ENCODE results near the gene RPRML. TPM values are rescaled to one million over a fixed set of nuclear protein-coding genes. Genes with fewer than 3 reads are reported as not detected.

RPRML gene
- total RNA-seq, 4 donors from 2014 or later: 0.64 to 6.8 (median 3.3) TPM

DNA sequence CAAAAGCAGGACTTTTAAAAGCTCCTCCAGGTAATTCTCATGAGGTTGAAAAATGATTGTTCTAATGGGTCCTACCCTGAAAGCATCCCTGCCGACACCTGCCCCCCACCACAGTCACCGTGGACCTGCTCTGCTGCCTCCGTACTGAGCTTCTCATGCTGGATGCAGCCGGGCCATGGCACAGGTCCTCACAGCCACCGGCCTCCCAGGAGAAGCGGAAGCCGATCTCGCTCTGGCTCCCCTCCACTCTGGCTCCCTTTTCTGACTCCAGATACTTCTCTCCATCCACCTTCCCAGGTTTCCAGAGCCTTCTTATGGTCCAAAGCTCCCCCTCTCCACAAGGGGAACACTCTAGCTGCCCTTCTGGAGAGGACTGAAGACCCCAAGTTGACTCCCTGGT, 10.2 kb downstream of the RPRML start:
- no peak for DNase-seq (ENCODE audit: low spot score in 2 of 2)
- Histone ChIP-seq H3K9me3 (no peaks in the 10 kb centered on the region), H3K27ac (no peak overlapping the region), H3K4me3 (no peak overlapping the region), H3K36me3 (peaks cover 21% of the 10 kb centered on the region), H3K4me1 (peaks cover 21% of the 10 kb centered on the region), H3K27me3 (no peaks in the 10 kb centered on the region)
- 93% methylated on average over 8 of the region's 8 CpGs for WGBS
- no peak for TF ChIP-seq POLR2AphosphoS5 (IDR thresholded peaks at IDR 0.05)

GRCh38 chr17:46968224-46968834, 10.7 kb downstream of the RPRML start:
- H3K27me3 ChIP-seq: no peaks in the 10 kb centered on the region
- TF ChIP-seq EP300 (IDR thresholded peaks at IDR 0.05): no peak
- no peak for TF ChIP-seq POLR2AphosphoS5 (IDR thresholded peaks at IDR 0.05)
- no peak for TF ChIP-seq CTCF (IDR thresholded peaks at IDR 0.05)
- TF ChIP-seq POLR2A (IDR thresholded peaks at IDR 0.05): no peak
- no peak for DNase-seq (ENCODE audit: low spot score in 2 of 2)
- 87% methylated on average over 6 of the region's 6 CpGs for WGBS
- peaks cover 21% of the 10 kb centered on the region for H3K36me3 ChIP-seq
- no peaks in the 10 kb centered on the region for H3K9me3 ChIP-seq
- peaks cover 17% of the 10 kb centered on the region for H3K4me1 ChIP-seq
- H3K4me3 ChIP-seq: no peak overlapping the region
- H3K27ac ChIP-seq: no peak overlapping the region

- Histone ChIP-seq H3K36me3 (peaks cover 21% of the 10 kb centered on the region), H3K27me3 (no peaks in the 10 kb centered on the region), H3K4me3 (no peak overlapping the region), H3K4me1 (peaks cover 2% of the 10 kb centered on the region), H3K27ac (no peak overlapping the region), H3K9me3 (no peaks in the 10 kb centered on the region)
- DNase-seq (ENCODE audit: low spot score in 2 of 2): no peak
- TF ChIP-seq POLR2A (IDR thresholded peaks at IDR 0.05) (no peak), EP300 (IDR thresholded peaks at IDR 0.05) (no peak), CTCF (IDR thresholded peaks at IDR 0.05) (no peak), POLR2AphosphoS5 (IDR thresholded peaks at IDR 0.05) (no peak)
- WGBS: 65% methylated on average over 9 of the region's 9 CpGs
Measured at GRCh38 chr17:46964315-46965265, 14.5 kb downstream of the RPRML start.

- TF ChIP-seq POLR2AphosphoS5 (IDR thresholded peaks at IDR 0.05) (no peak), CTCF (IDR thresholded peaks at IDR 0.05) (no peak), POLR2A (IDR thresholded peaks at IDR 0.05) (no peak), EP300 (IDR thresholded peaks at IDR 0.05) (no peak)
- peaks cover 2% of the 10 kb centered on the region for H3K4me1 ChIP-seq
- no peaks in the 10 kb centered on the region for H3K27me3 ChIP-seq
- peaks cover 12% of the 10 kb centered on the region for H3K36me3 ChIP-seq
- no peaks in the 10 kb centered on the region for H3K9me3 ChIP-seq
- no peak overlapping the region for H3K27ac ChIP-seq
- DNase-seq (ENCODE audit: low spot score in 2 of 2): no peak
- 80% methylated on average over 2 of the region's 2 CpGs for WGBS
- H3K4me3 ChIP-seq: no peak overlapping the region
Measured at GRCh38 chr17:46963571-46963970, 15.5 kb downstream of the RPRML start.

DNA sequence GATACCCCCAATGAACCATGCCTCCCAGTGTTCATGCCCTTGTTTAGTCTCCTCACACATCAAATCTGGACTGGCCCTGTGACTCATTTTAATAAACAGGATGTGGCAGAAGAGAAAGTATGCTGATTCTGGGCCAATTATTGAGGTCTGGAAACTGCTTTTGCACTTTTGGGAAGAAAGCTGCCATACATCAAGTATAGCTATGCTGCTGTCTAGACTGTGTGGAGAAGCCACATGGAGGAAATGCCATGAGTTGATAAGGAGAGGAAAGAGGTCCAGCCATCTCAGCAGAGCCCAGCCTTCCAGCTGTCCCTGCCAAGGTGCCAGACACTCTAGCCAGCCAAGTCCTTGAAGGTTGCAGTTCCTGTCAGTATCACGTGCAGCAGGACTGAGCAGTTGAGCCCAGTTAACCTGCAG, 16.7 kb downstream of the RPRML start:
- no peaks in the 10 kb centered on the region for H3K9me3 ChIP-seq
- H3K27ac ChIP-seq: no peak overlapping the region
- H3K36me3 ChIP-seq: peaks cover 4% of the 10 kb centered on the region
- H3K4me1 ChIP-seq: peaks cover 2% of the 10 kb centered on the region
- DNase-seq (ENCODE audit: low spot score in 2 of 2): no peak
- 10% methylated on average over 1 of the region's 1 CpG for WGBS
- TF ChIP-seq POLR2A (IDR thresholded peaks at IDR 0.05) (no peak), POLR2AphosphoS5 (IDR thresholded peaks at IDR 0.05) (no peak), CTCF (IDR thresholded peaks at IDR 0.05) (no peak), EP300 (IDR thresholded peaks at IDR 0.05) (no peak)
- no peaks in the 10 kb centered on the region for H3K27me3 ChIP-seq
- H3K4me3 ChIP-seq: no peak overlapping the region

All from suprapubic skin (tissue), 4 donors.